Neural progenitor cell (in vitro differentiated cells): ENCODE data around the gene BGN. TPM values are rescaled to one million over a fixed set of nuclear protein-coding genes. Genes with fewer than 3 reads are reported as not detected.

Experiments
- DNase-seq: peaks from one replicate; pipeline ENCODE4 v3.0.0-alpha.2; 2016; ENCODE audit warnings: low spot score
- H2AFZ ChIP-seq: fragments of 200-600 bp; sonication (generic); replicated peaks from 2 replicates; pipeline ENCODE4 v1.6.1; 2016; ENCODE audit warnings: antibody characterized with exemption
- H3F3A ChIP-seq: fragments of 200-600 bp; sonication (generic); 2 replicates; pipeline ENCODE4 v1.6.1; 2016; ENCODE audit warnings: antibody characterized with exemption, low read depth
- H3K27ac ChIP-seq: fragments of 200-600 bp; sonication (generic); 2 replicates; pipeline ENCODE4 v1.5.1; 2016; ENCODE audit warnings: mild to moderate bottlenecking
- H3K27me3 ChIP-seq: fragments of 200-600 bp; sonication (generic); 2 replicates; pipeline ENCODE4 v1.6.1; 2016; ENCODE audit warnings: mild to moderate bottlenecking, moderate library complexity
- H3K36me3 ChIP-seq: fragments of 200-600 bp; sonication (generic); 2 replicates; pipeline ENCODE4 v1.5.1; 2016
- H3K4me1 ChIP-seq: fragments of 200-600 bp; sonication (generic); 2 replicates; pipeline ENCODE4 v1.6.1; 2016; ENCODE audit warnings: mixed run types
- H3K4me2 ChIP-seq: fragments of 200-600 bp; sonication (generic); 2 replicates; pipeline ENCODE4 v1.6.1; 2016
- H3K4me3 ChIP-seq: fragments of 200-600 bp; sonication (generic); 2 replicates; pipeline ENCODE4 v1.5.1; 2016
- H3K79me2 ChIP-seq: fragments of 200-600 bp; sonication (generic); 2 replicates; pipeline ENCODE4 v1.6.1; 2016; ENCODE audit warnings: low read depth
- H3K9ac ChIP-seq: fragments of 200-600 bp; sonication (generic); 2 replicates; pipeline ENCODE4 v1.6.1; 2016
- H3K9me3 ChIP-seq: fragments of 200-600 bp; sonication (generic); 2 replicates; pipeline ENCODE4 v1.5.1; 2016; ENCODE audit warnings: low read depth
- H4K20me1 ChIP-seq: fragments of 200-600 bp; sonication (generic); 2 replicates; pipeline ENCODE4 v1.6.1; 2016; ENCODE audit warnings: low read depth
- H3K27ac Mint-ChIP-seq: 3 replicates; pipeline ENCODE4 v1.8.0; 2021; ENCODE audit warnings: mixed read lengths
- H3K27me3 Mint-ChIP-seq: 2 replicates; pipeline ENCODE4 v1.8.0; 2022; ENCODE audit warnings: low read depth, mild to moderate bottlenecking, inconsistent platforms, moderate library complexity, mixed read lengths; ENCODE audit not compliant: insufficient read depth
- H3K36me3 Mint-ChIP-seq: 3 replicates; pipeline ENCODE4 v1.8.0; 2021; ENCODE audit warnings: mixed read lengths
- H3K4me1 Mint-ChIP-seq: 3 replicates; pipeline ENCODE4 v1.8.0; 2021; ENCODE audit warnings: mixed read lengths
- H3K4me3 Mint-ChIP-seq: 3 replicates; pipeline ENCODE4 v1.8.0; 2021; ENCODE audit warnings: mild to moderate bottlenecking, moderate library complexity, mixed read lengths
- H3K9me3 Mint-ChIP-seq: 3 replicates; pipeline ENCODE4 v1.8.0; 2020; ENCODE audit warnings: mixed read lengths
- CTCF ChIP-seq: fragments of 200-600 bp; sonication (generic); IDR thresholded peaks from 2 replicates; pipeline ENCODE4 v1.5.1; 2017; ENCODE audit warnings: antibody characterized with exemption, mild to moderate bottlenecking
- EZH2 ChIP-seq: fragments of 200-600 bp; sonication (generic); IDR thresholded peaks from 2 replicates; pipeline ENCODE4 v1.6.1; 2017; ENCODE audit warnings: antibody characterized with exemption, mild to moderate bottlenecking, moderate library complexity
- EZH2phosphoT487 ChIP-seq: fragments of 200-600 bp; sonication (generic); IDR thresholded peaks from 2 replicates; pipeline ENCODE4 v1.6.1; 2017; ENCODE audit warnings: antibody characterized with exemption
- total RNA-seq: library from RNA; depleted of rRNA; stranded (reverse); fragments of >200 nt; gene quantifications from 2 replicates; pipeline ENCODE4 v1.2.3, GENCODE V29; 2015; ENCODE audit warnings: low replicate concordance

The BGN gene
- total RNA-seq, 1 donor from 2014 or later = not detected

- Mint-ChIP-seq H3K27ac (no peak overlapping the region), H3K4me1 (peaks cover 4% of the 10 kb centered on the region), H3K9me3 (peaks cover 17% of the 10 kb centered on the region), H3K27me3 (peaks cover 5% of the 10 kb centered on the region), H3K36me3 (no peaks in the 10 kb centered on the region), H3K4me3 (no peak overlapping the region)
- no peak for DNase-seq
- no peaks in the 10 kb centered on the region for H4K20me1 ChIP-seq
- H3K4me3 ChIP-seq = no peak overlapping the region
- H2AFZ ChIP-seq = no peak overlapping the region
- TF ChIP-seq EZH2phosphoT487 = no peak
- TF ChIP-seq CTCF = no peak
- TF ChIP-seq EZH2 = no peak
- H3F3A ChIP-seq = no peaks in the 10 kb centered on the region
- H3K79me2 ChIP-seq = no peaks in the 10 kb centered on the region
- H3K9ac ChIP-seq = no peak overlapping the region
- no peak overlapping the region for H3K4me2 ChIP-seq
- no peaks in the 10 kb centered on the region for H3K36me3 ChIP-seq
- H3K27ac ChIP-seq = no peak overlapping the region
- H3K27me3 ChIP-seq = peaks cover 10% of the 10 kb centered on the region
- no peaks in the 10 kb centered on the region for H3K4me1 ChIP-seq
- no peaks in the 10 kb centered on the region for H3K9me3 ChIP-seq
Observed at GRCh38 chrX:153526042-153526441, 31.3 kb downstream of the BGN start.

GRCh38 chrX:153526801-153527200 lies 32.0 kb downstream of the BGN start:
- no peak overlapping the region for H3K9ac ChIP-seq
- H3K4me2 ChIP-seq = no peak overlapping the region
- Mint-ChIP-seq H3K4me3 (no peak overlapping the region), H3K9me3 (peaks cover 19% of the 10 kb centered on the region), H3K27me3 (peaks cover 11% of the 10 kb centered on the region), H3K4me1 (peaks cover 4% of the 10 kb centered on the region), H3K36me3 (no peaks in the 10 kb centered on the region), H3K27ac (no peak overlapping the region)
- H3K27me3 ChIP-seq = peaks cover 3% of the 10 kb centered on the region
- TF ChIP-seq EZH2phosphoT487 (no peak), CTCF (no peak), EZH2 (no peak)
- no peak overlapping the region for H3K4me3 ChIP-seq
- H2AFZ ChIP-seq = no peak overlapping the region
- H3K79me2 ChIP-seq = no peaks in the 10 kb centered on the region
- no peak for DNase-seq
- H3F3A ChIP-seq = no peaks in the 10 kb centered on the region
- H3K4me1 ChIP-seq = no peaks in the 10 kb centered on the region
- H3K36me3 ChIP-seq = no peaks in the 10 kb centered on the region
- H3K27ac ChIP-seq = no peak overlapping the region
- H3K9me3 ChIP-seq = no peaks in the 10 kb centered on the region
- no peaks in the 10 kb centered on the region for H4K20me1 ChIP-seq

- no peak overlapping the region for H3K9ac ChIP-seq
Observed at GRCh38 chrX:153527208-153527607, 32.4 kb downstream of the BGN start.

More at GRCh38 chrX:153527208-153527607, 32.4 kb downstream of the BGN start:
- Histone ChIP-seq H3K4me2 (no peak overlapping the region), H3K27ac (no peak overlapping the region), H3K4me1 (no peaks in the 10 kb centered on the region), H3K79me2 (no peaks in the 10 kb centered on the region), H3K9me3 (no peaks in the 10 kb centered on the region), H2AFZ (no peak overlapping the region), H4K20me1 (no peaks in the 10 kb centered on the region), H3F3A (no peaks in the 10 kb centered on the region), H3K27me3 (no peaks in the 10 kb centered on the region), H3K4me3 (no peak overlapping the region), H3K36me3 (no peaks in the 10 kb centered on the region)
- H3K4me3 Mint-ChIP-seq = no peak overlapping the region
- peaks cover 4% of the 10 kb centered on the region for H3K4me1 Mint-ChIP-seq
- TF ChIP-seq CTCF (no peak), EZH2 (no peak), EZH2phosphoT487 (no peak)
- no peak for DNase-seq
- H3K27me3 Mint-ChIP-seq = peaks cover 10% of the 10 kb centered on the region
- peaks cover 19% of the 10 kb centered on the region for H3K9me3 Mint-ChIP-seq
- no peaks in the 10 kb centered on the region for H3K36me3 Mint-ChIP-seq
- no peak overlapping the region for H3K27ac Mint-ChIP-seq
